ENCODE data around the gene PAX9.

GRCh38 chr14:36718216-36718615, 56.6 kb downstream of the PAX9 start:
- TF ChIP-seq, protein P1, sequence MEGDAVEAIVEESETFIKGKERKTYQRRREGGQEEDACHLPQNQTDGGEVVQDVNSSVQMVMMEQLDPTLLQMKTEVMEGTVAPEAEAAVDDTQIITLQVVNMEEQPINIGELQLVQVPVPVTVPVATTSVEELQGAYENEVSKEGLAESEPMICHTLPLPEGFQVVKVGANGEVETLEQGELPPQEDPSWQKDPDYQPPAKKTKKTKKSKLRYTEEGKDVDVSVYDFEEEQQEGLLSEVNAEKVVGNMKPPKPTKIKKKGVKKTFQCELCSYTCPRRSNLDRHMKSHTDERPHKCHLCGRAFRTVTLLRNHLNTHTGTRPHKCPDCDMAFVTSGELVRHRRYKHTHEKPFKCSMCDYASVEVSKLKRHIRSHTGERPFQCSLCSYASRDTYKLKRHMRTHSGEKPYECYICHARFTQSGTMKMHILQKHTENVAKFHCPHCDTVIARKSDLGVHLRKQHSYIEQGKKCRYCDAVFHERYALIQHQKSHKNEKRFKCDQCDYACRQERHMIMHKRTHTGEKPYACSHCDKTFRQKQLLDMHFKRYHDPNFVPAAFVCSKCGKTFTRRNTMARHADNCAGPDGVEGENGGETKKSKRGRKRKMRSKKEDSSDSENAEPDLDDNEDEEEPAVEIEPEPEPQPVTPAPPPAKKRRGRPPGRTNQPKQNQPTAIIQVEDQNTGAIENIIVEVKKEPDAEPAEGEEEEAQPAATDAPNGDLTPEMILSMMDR (conservative IDR thresholded peaks at IDR 0.05 in 1 of 2, IDR thresholded peaks at IDR 0.05 in 1 of 2; ENCODE audit: extremely low read depth in 1 of 2, insufficient read depth in 1 of 2, low read depth in 1 of 2, low read length in 2 of 2): no peak
- no peak for TF ChIP-seq EZH2 (IDR thresholded peaks at IDR 0.05; ENCODE audit: borderline replicate concordance, low read length)
